ENCODE results near the gene MRPL36.

Gene MRPL36

DNA sequence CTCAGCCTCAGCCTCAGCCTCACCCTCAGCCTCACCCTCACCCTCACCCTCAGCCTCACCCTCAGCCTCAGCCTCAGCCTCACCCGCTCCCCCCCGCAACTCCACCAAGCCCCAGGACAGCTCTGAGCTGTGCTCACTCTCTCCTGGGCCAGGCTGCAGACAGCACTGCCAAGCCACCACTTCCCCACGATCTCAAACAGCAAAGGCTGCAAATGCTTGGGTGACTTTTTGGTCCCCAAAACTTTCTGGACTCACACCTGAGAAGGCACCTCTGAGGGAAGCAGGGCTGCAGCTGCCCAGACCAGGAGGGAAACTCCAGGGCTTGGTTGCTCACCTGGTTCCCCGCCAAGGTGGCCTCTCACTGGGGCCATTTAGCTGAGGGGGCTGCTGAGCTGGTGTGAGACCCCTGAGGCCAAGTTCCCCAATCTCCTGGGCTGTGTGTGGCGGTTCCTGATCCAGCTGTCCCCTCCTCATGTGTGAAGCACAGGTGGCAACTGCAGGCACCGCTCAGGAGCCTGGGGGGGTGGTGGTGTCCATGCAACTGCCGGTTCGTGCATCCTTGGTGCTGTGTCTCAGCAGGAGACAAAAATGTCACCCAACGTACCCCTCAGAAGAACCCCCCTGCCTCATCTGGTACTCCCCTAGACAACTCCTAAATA lies 17.8 kb downstream of the MRPL36 start:
- DNase-seq (ENCODE audit: low spot score) = no peak

DNA sequence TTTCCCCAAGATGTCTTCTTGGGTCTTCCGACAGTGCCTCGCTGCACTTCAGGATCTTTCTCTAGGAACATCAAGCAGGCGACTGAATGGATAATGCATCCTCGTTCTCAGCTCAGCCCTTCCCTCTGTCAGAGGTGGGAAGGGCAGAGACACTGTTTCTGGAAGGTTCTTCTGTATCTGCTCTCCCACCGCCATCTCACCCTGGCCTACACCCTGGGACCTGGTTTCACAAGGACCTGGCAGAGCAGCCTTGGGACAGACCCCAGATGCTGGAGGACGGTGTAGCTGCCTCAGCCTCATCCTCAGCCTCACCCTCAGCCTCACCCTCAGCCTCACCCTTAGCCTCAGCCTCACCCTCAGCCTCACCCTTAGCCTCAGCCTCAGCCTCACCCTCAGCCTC lies 18.5 kb downstream of the MRPL36 start:
- no peak for DNase-seq (ENCODE audit: low spot score)

DNA sequence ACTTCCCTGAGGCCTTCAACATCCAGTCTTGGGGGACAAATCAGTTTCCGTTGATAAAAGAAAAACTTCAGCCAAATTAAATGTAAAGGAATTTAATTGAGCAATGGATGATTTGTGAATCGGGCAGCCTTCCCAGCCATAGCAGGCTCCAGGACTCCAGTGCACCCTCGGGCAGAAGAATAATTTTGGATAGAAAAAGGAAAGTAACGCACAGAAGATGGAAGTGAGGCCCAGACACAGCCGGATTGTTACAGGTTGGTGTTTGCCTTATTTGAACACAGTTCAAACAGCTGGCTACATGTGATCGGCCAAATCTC lies 19.1 kb downstream of the MRPL36 start:
- no peak for DNase-seq (ENCODE audit: low spot score)

DNA sequence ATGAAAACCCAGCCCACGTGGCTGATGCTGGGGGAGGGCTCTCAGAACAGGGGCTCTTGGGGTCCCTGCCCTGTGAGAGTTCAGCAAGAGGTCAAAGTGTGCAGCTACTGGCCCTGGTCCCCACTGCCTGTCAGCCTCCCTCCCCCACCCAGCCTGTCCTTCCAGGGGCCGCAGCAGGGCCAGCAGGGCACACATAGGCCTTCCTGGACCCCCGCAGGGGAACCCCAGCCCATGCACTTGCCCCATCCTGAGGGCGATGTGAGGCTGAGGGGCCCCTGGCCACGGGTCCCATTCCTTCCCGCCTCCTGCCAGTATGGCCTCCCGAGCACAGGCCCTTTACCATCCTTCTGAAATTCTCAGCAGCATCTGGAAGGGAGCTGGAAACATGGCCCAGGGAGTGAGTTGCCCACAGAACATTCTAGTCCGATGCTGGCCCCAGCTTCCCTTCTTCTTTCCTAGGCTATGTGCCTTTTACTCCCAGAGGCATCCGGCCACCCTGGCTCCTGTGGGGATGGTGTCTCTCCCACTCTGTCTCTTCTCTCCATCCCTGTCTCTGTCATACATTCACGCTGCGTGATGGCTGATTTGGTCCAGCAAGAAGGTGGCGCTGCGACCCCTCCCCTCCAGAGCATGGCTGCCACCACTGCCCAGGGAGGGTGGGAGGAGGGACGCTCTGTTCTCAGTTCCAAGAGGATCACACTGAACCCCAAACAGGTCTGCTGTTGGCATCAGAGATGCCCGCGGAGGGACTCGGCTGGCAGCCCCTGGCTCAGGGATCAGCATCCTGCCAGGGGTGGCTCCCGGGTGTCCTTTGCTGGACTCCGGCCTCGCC lies 19.6 kb downstream of the MRPL36 start:
- DNase-seq (ENCODE audit: low spot score) = no peak

DNA sequence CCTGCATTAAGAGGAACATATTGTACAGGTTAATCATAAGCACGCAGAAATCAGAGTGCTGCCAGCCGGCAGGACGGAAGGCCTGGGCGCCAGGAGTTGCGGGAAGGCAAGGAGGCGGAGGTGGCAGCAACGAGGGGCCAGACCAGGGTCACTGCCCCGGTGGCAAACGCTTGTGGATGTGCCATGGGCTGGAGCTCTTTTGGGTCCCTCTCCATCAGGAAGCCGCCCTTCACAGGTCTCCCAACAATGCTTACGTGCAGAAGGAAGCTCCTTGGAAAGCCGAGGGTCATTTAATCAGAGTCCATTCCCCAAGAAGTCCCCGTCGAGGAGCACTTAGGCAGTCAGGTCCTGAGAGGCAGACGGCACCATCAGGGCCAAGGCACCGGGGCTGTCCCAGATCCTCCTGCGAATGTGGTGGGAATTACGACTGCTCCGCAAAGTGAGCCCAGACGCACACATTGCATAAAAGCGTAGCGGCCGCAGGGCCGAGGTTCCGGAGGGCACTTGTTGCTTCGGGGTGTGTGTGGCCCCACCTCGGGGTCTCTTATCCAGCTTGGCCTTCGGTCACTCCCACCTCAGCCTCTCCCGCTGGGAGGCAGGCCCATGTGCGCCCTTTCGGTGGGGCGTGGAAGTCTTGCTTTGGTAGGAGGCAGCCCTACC lies 20.5 kb downstream of the MRPL36 start:
- DNase-seq (ENCODE audit: low spot score) = no peak

DNA sequence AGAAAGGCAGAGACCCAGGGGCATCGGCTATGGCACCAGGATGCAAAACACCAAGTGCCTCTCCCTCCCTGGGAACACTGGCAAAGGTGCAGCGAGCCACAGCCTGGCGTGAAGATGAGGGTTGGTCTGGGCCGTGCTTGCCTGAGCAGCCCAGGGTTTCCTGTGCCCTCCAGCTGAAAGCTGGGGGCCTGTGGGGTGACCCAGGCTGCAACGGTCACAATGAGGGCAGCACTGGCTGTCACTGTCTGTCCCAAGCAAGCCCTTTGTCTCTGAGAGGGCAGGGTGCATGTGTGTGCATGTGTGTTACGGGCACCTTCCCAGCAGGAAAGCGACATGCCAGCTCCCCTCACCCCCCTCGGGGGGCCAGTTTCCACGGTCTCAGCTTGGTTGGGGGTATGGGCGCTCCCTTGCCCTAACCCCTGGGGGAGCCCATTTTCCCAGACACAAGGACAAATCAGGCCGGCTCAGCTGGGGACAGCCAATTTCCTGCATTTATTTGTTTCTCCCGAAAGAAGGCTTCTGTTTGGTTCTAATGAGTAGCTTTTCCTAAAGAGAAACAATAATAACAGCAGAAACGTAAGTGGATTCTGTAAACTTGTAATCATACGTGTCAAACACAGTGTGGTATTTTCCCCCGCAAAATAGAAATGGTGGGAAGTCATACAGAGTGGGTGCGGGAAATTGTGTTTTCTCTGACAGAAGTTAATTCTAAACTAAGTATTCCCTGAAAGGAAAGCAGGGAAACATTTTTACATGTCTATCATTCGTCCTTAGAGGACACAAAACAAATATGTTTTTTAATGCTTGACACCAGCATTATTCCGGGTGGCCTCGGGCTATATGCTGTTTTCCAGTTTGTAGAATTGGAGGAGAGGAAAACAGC lies 21.3 kb downstream of the MRPL36 start:
- DNase-seq (ENCODE audit: low spot score) = no peak

DNA sequence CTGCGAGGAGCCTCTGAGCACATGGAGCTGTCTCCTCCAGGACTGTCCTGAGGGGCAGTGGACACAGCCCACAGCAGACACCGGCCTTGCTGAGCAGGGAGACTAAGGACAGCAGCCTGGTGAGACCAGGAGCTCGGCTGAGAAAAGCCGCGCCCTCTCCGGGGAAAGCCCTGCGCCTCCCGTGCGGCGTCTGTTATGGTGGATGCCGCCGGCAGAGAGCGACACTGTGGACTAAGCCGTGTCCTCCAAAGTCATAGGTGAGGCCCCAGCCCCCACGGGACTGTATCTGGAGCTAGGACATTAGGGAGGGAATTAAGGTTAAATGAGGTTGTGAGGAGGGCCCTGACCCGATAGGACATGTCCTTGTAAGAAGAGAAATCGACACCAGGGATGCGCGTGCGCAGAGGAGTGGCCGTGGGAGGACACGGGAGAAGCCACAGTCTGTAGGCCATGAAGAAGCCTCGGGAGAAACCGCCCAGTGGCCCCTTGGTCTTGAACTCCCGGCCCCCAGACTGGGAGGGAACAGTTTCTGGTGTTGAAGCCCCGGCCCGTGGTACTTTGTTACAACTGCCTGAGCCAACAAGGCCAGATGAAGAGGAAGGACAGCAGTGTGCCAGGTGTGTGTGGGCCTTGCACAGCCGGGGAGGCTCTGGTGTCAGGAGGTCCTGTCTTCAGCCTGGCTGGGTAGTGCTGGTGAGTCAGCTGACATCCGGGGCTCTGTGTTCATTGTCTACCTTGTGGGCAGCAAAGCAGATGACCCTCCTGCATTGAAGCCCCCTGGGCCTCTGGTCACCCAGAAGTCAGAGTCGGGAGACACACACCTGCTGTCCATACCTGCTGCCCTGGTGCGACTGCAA lies 22.1 kb downstream of the MRPL36 start:
- DNase-seq (ENCODE audit: low spot score) = no peak

DNA sequence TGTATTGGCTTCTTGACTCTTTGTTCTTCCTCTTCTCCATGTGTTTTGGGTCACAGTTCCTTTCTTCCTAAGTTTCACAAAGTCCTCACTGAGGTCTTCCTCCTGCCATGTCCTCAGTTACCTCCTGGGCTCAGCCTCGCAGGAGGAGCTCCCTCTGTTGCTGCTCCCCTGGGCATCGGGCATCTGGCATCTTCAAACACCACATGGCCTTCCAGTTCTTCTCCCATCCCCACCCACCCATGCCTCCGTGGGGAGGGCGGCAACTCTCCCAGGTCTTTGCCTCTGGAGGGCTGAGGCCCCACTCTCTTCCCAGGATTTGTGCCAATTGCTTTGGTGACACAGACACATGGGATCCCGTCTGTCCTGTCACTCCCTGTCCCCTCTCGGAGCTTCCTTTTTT lies 22.8 kb downstream of the MRPL36 start:
- DNase-seq (ENCODE audit: low spot score) = no peak

DNA sequence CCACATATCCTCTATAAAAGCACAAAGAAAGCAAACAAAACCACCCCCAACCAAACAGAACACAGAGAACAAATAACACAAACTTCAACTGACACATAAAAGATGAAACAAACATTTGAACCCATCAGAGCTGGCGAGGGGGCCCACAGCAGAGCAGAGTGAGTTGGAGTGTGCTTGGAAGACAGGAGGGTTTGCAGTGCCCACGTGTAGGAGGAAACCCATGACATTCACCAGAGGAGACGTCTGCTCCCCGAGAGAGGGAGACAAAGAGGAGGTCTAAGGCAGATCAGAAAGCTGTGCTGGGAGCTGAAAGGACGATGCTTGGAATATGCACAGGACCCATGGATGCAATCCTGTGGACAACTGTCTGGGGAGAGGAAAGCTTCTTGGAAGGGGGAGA lies 27.0 kb downstream of the MRPL36 start:
- peak; percentile 47 for DNase-seq (ENCODE audit: low spot score)

DNA sequence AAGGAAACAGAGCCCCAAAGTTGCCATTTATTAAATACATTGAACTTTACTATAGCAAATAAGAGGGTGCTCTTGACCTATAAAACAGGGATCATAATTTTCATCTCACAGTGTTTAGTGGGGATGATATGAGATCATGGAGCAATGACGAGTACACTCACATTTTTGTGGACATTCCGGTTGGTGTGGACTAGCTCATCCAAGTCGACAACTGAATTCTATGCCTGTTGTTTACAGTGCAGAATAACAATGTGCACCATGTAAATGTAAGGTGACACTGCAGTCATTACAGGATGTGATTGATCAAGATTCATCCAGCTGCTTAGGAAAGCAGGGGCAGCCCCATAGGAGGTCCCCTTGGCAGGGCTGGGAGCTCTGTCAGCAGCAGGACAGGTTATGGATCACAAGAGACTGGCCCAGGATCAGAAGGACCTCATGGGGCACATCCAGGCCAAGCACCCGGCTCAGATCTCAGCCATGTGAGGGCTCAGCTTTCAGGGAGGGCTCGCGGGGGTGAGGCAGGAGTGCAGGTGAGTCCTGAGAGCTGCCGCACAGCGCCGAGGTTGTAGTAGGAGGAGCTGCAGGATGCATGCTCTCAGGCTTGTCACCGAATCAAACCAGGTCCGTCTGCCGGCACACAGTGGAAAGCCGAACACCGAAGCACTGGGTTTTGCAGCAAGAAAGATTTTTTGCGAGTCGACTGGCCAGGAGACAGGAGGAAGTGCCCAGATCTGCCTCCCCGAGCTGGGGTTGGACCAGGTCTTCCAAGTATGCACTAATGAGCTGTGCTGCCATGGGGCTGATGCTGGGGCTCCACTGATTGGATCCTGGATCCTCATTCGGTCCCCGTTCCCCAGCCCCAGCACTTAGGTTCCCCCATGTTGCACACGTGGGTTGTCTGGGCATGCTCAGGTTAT lies 28.2 kb downstream of the MRPL36 start:
- DNase-seq (ENCODE audit: low spot score) = no peak

DNA sequence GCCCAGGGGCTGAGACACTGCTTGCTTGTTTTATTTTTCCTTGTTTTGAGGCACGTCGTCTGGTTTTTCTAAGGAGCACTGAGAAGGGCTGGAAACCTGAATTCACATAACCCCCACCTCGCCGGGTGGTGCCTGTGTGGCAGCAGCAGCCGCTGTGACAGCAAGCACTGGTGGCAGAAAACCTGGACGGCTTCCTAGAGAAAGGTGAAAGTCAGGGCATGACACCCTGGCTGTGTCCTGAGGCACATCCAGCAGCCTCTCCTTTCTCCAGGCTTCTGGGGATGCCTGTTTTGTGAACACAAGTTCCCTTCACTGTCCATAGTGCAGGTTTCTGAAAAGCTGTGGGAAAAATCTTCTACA lies 29.2 kb downstream of the MRPL36 start:
- no peak for DNase-seq (ENCODE audit: low spot score)

DNA sequence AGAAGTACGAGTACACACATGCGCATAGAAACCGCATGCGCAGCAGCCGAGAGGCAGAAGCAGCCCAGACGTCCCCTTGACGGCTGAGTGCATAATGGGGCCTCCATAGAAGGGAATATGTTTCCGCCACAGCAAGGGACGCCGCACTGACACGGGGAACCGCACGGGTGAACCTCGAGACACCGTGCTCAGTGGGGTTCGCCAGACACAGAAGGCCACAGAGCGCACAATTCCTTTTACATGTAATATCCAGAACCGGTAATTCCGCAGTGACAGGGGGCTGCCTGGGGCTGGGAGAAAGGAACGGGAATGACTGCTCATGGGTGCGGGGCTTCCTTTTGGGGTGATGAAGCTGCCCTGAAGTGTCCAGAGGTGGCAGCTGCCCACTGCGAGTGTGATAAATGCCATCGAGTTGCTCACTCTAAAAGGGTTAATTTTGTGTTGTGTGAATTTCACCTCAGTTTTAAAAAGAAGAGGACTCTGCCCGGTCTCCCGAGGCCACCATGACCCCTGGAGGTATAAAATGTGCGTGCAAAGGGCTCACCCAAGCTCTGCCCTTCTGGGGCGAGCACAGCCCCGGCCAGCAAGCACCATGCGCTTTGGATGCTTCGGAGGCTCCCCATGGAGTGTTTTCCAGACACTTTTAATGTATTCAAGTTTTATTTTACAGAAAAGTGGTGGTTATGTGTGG lies 29.7 kb downstream of the MRPL36 start:
- DNase-seq (ENCODE audit: low spot score) = no peak

DNA sequence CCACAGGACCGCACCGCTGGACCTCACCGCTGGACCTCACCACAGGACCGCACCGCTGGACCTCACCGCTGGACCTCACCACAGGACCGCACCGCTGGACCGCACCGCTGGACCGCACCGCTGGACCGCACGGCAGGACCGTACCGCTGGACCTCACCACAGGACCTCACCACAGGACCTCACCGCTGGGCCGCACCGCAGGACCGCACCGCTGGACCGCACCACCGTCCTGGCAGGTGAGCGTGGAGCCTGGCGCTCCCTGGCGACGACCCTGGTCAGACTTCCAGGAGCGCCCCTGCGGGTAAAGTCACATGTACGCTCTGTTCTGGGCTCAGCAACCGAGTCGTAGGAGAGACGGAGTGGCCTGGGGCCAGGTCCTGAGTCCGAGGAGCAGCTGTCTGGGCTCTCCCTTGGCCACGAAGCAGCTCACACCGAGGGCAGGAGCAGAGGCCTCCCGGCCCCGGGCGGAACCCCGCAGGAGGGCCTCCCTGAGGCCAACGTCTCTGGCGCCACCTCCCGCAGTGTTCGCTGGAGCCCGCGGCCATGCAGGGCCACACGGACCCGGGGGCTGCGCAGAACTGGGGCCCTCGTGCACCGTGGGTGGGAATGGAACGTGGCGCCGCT lies 30.5 kb downstream of the MRPL36 start:
- no peak for DNase-seq (ENCODE audit: low spot score)

DNA sequence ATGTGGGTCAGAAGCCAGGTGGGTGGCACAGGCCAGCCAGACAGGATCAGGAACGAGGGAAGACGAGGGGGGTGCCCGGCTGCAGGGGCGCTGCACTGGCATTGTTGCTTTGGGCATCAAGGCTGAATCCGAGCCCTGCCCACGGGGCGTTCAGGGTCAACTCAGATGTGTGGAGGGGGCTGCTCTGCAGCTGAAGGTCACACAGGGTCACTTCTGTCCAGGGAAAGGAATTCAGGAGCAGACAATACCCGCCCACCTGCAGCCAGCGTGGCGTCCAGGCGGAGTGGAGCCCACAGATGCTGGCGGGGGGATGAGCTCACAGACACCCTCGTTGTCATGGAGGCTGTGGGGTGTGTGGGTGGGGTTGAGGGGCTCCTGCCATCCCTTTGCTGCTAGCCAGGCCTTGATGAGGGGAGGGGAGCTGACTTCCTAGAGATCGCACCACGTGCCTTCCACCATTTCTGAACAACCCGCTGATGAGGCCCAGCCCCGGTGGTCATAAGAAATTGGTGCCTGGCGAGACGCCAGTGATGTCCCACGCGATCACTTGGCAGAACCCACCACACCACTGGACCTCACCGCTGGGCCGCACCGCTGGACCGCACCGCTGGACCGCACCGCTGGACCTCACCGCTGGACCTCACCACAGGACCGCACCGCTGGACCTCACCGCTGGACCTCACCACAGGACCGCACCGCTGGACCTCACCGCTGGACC lies 31.2 kb downstream of the MRPL36 start:
- no peak for DNase-seq (ENCODE audit: low spot score)

DNA sequence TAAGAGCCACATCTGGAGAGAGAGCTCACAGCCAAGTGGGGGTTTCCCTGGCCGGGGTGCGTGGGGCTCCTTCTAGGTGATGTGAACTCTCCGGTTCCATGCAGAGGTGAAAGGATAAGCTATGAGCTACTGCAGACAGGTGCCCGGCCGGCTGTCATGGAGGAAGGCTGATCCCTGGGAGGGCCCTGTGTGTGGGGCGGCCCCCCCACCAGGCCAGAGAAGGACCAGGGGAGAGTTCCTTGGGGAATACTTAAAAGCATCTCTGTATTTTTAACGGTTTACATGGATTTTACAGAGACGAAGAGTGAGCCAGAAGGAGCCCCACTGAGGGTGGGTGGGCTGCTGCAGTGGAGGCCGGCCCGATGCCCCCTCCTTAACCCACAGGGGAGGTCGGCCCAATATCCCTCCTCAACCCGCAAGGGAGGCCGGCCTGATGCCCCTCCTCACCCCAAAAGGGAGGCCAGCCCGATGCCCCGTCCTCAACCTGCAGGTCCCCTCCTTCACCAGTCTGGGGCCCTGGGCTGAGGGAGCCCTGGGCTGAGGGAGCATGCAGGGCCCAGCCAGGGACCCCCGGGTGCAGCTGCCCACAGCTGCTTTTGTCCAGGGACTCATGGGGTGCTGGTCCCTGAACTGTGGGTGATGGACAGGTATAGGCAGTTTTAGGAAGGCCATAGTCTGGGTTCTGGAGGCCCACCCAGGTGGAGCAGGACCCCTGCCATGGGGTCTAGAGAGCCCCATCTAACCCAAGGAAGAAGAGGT lies 31.9 kb downstream of the MRPL36 start:
- DNase-seq (ENCODE audit: low spot score) = no peak

DNA sequence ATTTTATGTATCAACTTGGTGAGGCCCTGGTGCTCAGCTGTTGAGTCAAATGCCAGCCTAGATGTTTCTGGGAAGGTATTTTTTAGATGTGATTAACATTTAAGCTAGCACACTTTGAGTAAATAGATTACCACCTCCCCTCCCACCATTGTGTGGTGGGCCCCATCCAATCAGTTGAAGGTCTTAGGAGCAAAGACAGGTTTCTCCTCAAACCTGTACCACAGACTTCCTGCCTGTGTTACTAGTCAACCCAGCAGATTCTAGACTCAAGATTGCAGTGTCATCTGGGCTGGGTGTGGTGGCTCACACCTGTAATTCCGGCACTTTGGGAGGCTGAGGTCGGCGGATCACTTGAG lies 33.8 kb downstream of the MRPL36 start:
- no peak for DNase-seq (ENCODE audit: low spot score)

DNA sequence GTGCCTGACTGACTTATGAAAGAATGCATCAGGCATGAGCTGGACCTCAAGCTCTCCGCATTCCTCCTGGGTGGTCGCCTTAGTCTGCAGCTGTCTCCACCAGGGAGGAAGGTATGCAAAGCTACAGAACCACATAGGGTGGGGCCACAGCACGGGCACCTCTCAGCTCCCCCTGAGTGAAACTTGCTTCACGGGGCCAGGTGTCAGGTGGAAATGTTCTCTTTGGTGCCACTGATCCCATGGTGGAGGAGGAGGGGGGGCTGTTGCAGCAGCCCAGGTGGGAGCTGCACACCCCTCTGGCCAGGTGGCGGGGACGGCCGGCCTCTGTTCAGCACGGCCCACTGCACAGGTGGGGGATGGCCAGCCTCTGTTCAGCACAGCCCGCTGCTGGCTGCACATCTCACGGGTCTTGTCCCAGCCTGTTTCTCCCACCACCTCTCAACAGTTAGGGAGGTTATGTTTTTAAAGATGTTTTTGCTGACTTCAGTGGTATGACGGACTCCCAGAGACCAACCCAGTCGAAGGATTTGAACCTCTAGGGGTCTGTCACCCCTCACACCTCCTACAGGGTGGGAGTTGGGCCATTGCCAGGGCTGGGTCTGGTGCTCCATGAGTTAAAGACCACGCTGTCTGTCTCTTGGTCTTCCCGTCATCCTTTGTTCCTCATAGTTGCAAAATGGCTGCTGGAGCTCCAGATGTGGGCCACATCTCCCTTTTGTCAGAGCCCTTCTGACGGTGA lies 34.3 kb downstream of the MRPL36 start:
- DNase-seq (ENCODE audit: low spot score) = no peak
